ENCODE results near the gene CCNL2. TPM values are rescaled to one million over a fixed set of nuclear protein-coding genes. Genes with fewer than 3 reads are reported as not detected.
"Not testable (repeated sequence)": the region's sequence is repeated elsewhere in the genome, so short reads cannot be mapped to it uniquely, and the experiment has no call there.

The CCNL2 gene
- total RNA-seq, 1 donor from 2014 or later: 134 TPM

GRCh38 chr1:1390675-1391074, 8.5 kb downstream of the CCNL2 start:
- Histone ChIP-seq H3K36me3 (ENCODE audit: control insufficient read depth, insufficient read depth, low read length) (peaks cover 10% of the 10 kb centered on the region), H3K4me3 (ENCODE audit: low read depth, low read length) (no peak overlapping the region), H3K27me3 (ENCODE audit: control insufficient read depth, insufficient read depth, low read length) (no peaks in the 10 kb centered on the region)
- DNase-seq (ENCODE audit: low read depth): no peak
- TF ChIP-seq CTCF (IDR thresholded peaks at IDR 0.05; ENCODE audit: insufficient read depth, low read length, poor library complexity, severe bottlenecking): no peak

DNA sequence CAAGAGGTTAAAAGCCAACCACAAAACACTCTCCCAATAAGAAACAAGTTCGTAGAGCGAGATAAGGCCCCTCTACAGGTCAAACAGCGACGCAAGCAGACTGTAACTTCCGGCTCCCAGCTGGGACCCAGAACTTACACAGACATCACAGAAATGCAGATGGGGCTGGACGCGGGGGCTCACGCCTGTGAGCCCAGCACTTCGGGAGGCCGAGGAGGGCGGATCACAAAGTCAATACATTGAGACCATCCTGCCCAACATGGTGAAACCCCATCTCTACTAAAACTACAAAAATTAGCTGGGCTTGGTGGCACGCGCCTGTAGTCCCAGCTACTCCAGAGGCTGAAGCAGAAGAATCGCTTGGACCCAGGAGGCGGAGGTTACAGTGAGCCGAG, 11.1 kb downstream of the CCNL2 start:
- no peak for DNase-seq (ENCODE audit: low read depth)
- H3K36me3 ChIP-seq (ENCODE audit: control insufficient read depth, insufficient read depth, low read length): peaks cover 8% of the 10 kb centered on the region
- TF ChIP-seq CTCF (IDR thresholded peaks at IDR 0.05; ENCODE audit: insufficient read depth, low read length, poor library complexity, severe bottlenecking): no peak
- H3K27me3 ChIP-seq (ENCODE audit: control insufficient read depth, insufficient read depth, low read length): no peaks in the 10 kb centered on the region
- no peak overlapping the region for H3K4me3 ChIP-seq (ENCODE audit: low read depth, low read length)

DNA sequence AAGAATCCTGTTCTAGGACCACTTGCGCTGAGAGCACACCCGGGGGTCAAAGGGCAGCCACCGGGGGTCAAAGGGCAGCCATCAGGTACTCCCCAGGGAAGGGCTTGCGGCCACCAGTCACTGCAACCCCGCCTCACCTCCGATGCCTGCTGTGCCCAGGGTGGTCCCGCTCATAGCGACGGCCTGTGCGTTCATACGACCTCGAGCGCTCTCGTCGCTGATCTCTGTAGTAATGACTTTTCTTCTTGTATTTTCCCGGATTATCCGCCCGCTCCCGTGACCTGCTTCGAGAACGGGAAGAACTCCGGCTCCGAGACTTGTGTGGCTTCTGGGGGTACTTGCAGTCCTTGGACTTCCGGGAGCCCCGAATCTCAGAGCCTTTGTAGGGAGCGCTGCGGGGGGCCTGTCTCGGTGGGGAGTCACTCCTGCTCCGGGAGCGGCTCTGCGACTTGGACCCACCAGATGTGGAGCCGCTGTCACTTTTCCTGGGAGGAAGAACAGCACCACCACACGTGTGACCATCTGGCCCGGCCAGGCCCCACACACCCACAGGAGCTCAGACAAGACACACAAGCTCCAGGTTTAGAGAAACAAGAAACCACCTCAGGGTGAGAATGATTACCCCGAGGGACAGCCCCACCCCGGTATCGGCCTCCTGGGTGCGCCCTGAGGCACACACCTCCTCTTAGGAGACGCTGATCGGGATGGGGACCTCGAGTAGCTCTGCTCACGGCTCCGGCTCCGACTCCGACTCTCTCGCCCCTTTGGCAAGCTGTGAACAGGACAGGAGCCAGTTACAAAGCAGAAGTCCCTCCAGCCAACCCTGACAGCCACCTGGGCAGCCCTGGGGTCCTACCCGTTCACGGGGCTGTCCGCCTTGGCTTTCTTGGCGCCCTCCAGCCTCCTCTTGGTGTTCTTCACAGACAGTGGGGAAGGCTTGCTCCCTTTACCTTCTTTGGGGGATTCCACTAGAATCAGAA, 11.7 kb downstream of the CCNL2 start:
- TF ChIP-seq CTCF (IDR thresholded peaks at IDR 0.05; ENCODE audit: insufficient read depth, low read length, poor library complexity, severe bottlenecking): no peak
- Histone ChIP-seq H3K36me3 (ENCODE audit: control insufficient read depth, insufficient read depth, low read length) (peaks cover 5% of the 10 kb centered on the region), H3K27me3 (ENCODE audit: control insufficient read depth, insufficient read depth, low read length) (no peaks in the 10 kb centered on the region), H3K4me3 (ENCODE audit: low read depth, low read length) (no peak overlapping the region)
- DNase-seq (ENCODE audit: low read depth): no peak

- TF ChIP-seq CTCF (IDR thresholded peaks at IDR 0.05; ENCODE audit: insufficient read depth, low read length, poor library complexity, severe bottlenecking): no peak
- DNase-seq (ENCODE audit: low read depth): no peak
- H3K36me3 ChIP-seq (ENCODE audit: control insufficient read depth, insufficient read depth, low read length): peaks cover 5% of the 10 kb centered on the region
- H3K4me3 ChIP-seq (ENCODE audit: low read depth, low read length): no peak overlapping the region
- H3K27me3 ChIP-seq (ENCODE audit: control insufficient read depth, insufficient read depth, low read length): no peaks in the 10 kb centered on the region
These were observed 13.2 kb downstream of the CCNL2 start for GRCh38 chr1:1385931-1386330.

GRCh38 chr1:1385339-1385738, 13.8 kb downstream of the CCNL2 start:
- not testable (repeated sequence) for H3K4me3 ChIP-seq (ENCODE audit: low read depth, low read length); DNase-seq (ENCODE audit: low read depth); H3K27me3 ChIP-seq (ENCODE audit: control insufficient read depth, insufficient read depth, low read length); H3K36me3 ChIP-seq (ENCODE audit: control insufficient read depth, insufficient read depth, low read length)

DNA sequence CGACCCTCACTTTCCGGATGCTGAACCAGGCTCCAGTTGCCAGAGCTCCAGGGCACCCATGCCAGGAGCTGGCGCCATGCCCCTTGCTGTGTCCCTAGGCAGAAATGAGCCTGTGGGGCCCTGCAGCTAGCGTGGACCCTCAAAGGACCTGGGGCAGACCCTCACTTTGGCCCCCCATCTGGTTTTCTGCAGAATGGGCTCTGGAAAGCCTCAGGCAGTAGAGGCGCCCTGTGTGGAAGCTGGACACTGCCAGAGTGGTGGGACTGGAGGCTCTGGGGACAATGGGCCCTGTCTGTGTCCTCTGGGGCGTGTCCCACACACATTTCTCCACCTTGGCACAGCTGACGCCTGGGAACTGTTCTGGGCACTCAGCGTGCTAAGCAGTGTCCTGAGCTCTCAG, 17.8 kb downstream of the CCNL2 start:
- TF ChIP-seq CTCF (IDR thresholded peaks at IDR 0.05; ENCODE audit: insufficient read depth, low read length, poor library complexity, severe bottlenecking): no peak
- H3K36me3 ChIP-seq (ENCODE audit: control insufficient read depth, insufficient read depth, low read length): peaks cover 1% of the 10 kb centered on the region
- no peak for DNase-seq (ENCODE audit: low read depth)
- H3K27me3 ChIP-seq (ENCODE audit: control insufficient read depth, insufficient read depth, low read length): no peaks in the 10 kb centered on the region
- no peak overlapping the region for H3K4me3 ChIP-seq (ENCODE audit: low read depth, low read length)
